KMS-11 (cell line): ENCODE results near the gene BRD3OS.

ENCODE experiments used
- H2AFZ ChIP-seq: fragments of 200-600 bp; sonication (generic); 2 replicates; pipeline ENCODE4 v1.6.1; 2016; ENCODE audit warnings: antibody characterized with exemption, mixed run types, low read depth
- H3K27ac ChIP-seq: fragments of 200-600 bp; sonication (generic); 2 replicates; pipeline ENCODE4 v1.6.1; 2016; ENCODE audit warnings: mild to moderate bottlenecking, mixed run types
- H3K27me3 ChIP-seq: fragments of 200-600 bp; sonication (generic); 2 replicates; pipeline ENCODE4 v1.6.1; 2017; ENCODE audit warnings: mild to moderate bottlenecking, low read depth, mixed run types, moderate library complexity; ENCODE audit not compliant: insufficient read depth
- H3K36me3 ChIP-seq: fragments of 200-600 bp; sonication (generic); 2 replicates; pipeline ENCODE4 v1.6.1; 2017; ENCODE audit warnings: mild to moderate bottlenecking, mixed run types; ENCODE audit not compliant: insufficient read depth
- H3K4me1 ChIP-seq: fragments of 200-600 bp; sonication (generic); 2 replicates; pipeline ENCODE4 v1.6.1; 2016; ENCODE audit warnings: mild to moderate bottlenecking, low read depth, mixed run types; ENCODE audit not compliant: poor library complexity, severe bottlenecking
- H3K4me2 ChIP-seq: fragments of 200-600 bp; sonication (generic); 2 replicates; pipeline ENCODE4 v1.7.0; 2016; ENCODE audit warnings: mild to moderate bottlenecking, mixed run types
- H3K4me3 ChIP-seq: fragments of 200-600 bp; sonication (generic); IDR thresholded peaks from 2 replicates; pipeline ENCODE4 v1.6.1; 2017; ENCODE audit warnings: low read depth, low read length, mixed read lengths; ENCODE audit not compliant: insufficient read depth
- H3K79me2 ChIP-seq: fragments of 200-600 bp; sonication (generic); 2 replicates; pipeline ENCODE4 v1.6.1; 2016; ENCODE audit warnings: low read depth, mixed run types; ENCODE audit not compliant: insufficient read depth
- H3K9ac ChIP-seq: fragments of 200-600 bp; sonication (generic); 2 replicates; pipeline ENCODE4 v1.6.1; 2016; ENCODE audit warnings: mild to moderate bottlenecking, mixed run types
- H4K20me1 ChIP-seq: fragments of 200-600 bp; sonication (generic); 2 replicates; pipeline ENCODE4 v1.6.1; 2016; ENCODE audit warnings: mild to moderate bottlenecking, mixed run types; ENCODE audit not compliant: insufficient read depth
- CTCF ChIP-seq: fragments of 200-600 bp; sonication (generic); conservative IDR thresholded peaks from 2 replicates; pipeline ENCODE4 v1.6.1; 2017; ENCODE audit warnings: low read depth, mild to moderate bottlenecking, antibody characterized with exemption, low read length, moderate library complexity, mixed read lengths

Gene BRD3OS

GRCh38 chr9:133977421-133978201 lies 47.7 kb upstream of the BRD3OS start:
- H3K4me1 ChIP-seq: no peaks in the 10 kb centered on the region
- no peaks in the 10 kb centered on the region for H3K36me3 ChIP-seq
- TF ChIP-seq CTCF: no peak
- H4K20me1 ChIP-seq: no peaks in the 10 kb centered on the region
- no peaks in the 10 kb centered on the region for H3K27me3 ChIP-seq
- H3K9ac ChIP-seq: no peak overlapping the region
- no peak overlapping the region for H2AFZ ChIP-seq
- no peak overlapping the region for H3K4me3 ChIP-seq
- no peak overlapping the region for H3K27ac ChIP-seq
- H3K79me2 ChIP-seq: no peaks in the 10 kb centered on the region
- H3K4me2 ChIP-seq: no peak overlapping the region

DNA sequence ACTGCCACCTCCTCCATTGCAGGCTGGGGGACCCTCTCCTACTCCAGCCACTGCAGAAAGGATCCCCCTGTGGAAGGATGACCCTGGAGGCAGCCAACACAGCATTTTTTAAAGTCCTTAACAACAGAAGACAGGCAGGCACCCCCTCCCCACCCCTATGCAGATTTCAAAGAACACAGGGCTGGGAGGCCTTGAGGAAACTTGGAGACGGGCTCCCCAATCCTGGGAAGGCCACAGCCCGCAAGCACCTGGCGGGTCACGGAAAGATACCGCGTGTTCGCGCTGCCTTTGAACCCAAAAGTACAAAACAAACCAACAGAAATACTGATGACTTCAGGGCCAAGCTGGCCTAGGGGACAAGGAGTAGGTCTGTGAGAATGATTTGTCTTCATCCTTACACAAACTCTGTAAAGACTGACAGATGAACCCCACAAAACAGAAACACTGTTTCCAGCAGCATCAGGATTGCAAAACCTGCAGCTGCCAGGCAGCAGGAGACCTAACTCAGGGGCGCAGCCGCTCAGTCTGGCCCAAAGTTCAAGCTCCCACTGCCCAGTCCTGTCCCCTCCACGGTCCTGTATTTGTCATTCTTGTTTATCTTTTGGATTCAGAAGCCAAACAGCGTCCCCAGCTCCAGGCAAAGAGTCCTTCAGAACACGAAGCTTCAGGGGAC lies 46.9 kb upstream of the BRD3OS start:
- Histone ChIP-seq H3K4me1 (no peaks in the 10 kb centered on the region), H3K4me2 (no peak overlapping the region), H3K27me3 (no peaks in the 10 kb centered on the region), H3K36me3 (no peaks in the 10 kb centered on the region), H3K79me2 (no peaks in the 10 kb centered on the region), H3K9ac (no peak overlapping the region), H3K27ac (no peak overlapping the region), H3K4me3 (no peak overlapping the region), H4K20me1 (no peaks in the 10 kb centered on the region), H2AFZ (no peak overlapping the region)
- no peak for TF ChIP-seq CTCF

- no peaks in the 10 kb centered on the region for H3K27me3 ChIP-seq
- H3K9ac ChIP-seq: no peak overlapping the region
- no peaks in the 10 kb centered on the region for H3K4me1 ChIP-seq
- no peaks in the 10 kb centered on the region for H3K79me2 ChIP-seq
- H3K4me2 ChIP-seq: no peak overlapping the region
- H3K4me3 ChIP-seq: no peak overlapping the region
- TF ChIP-seq CTCF: no peak
- no peak overlapping the region for H3K27ac ChIP-seq
- no peaks in the 10 kb centered on the region for H4K20me1 ChIP-seq
- H2AFZ ChIP-seq: no peak overlapping the region
- no peaks in the 10 kb centered on the region for H3K36me3 ChIP-seq
Observed at GRCh38 chr9:133978899-133979272, 46.4 kb upstream of the BRD3OS start.

DNA sequence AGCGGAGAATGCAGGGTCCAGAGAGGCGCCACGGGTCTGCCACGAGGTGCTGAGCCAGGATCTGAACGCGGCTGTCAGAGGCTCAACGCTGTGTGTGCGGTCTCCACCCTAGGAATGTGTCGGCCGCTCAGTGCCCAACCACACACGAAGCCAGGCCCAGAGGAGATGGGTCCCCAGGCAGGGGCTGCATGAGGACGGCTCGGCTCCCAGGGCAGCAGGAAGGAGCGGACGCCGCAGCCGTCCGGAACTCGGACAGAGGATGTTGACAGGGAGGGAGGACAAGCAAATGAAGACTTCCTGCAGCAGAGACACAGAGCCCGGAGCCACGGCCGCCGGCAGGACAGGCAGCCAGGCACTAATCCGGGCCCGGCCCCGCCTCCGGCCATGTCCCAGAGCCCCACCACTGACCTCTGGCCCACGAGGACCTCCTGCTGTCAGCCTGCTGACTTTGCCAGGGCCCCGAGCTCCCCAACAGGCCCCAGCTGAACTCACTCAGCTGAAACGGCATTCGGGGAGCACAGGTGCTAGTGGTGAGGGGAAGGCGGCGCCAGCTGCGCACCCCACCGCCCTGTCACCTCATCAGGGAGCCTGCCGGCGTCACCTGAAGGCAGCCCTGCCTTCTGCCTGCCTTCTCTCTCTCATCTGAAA lies 45.9 kb upstream of the BRD3OS start:
- no peaks in the 10 kb centered on the region for H4K20me1 ChIP-seq
- no peak overlapping the region for H2AFZ ChIP-seq
- no peak for TF ChIP-seq CTCF
- H3K27me3 ChIP-seq: no peaks in the 10 kb centered on the region
- H3K27ac ChIP-seq: no peak overlapping the region
- H3K4me1 ChIP-seq: no peaks in the 10 kb centered on the region
- H3K4me3 ChIP-seq: no peak overlapping the region
- no peaks in the 10 kb centered on the region for H3K36me3 ChIP-seq
- no peak overlapping the region for H3K4me2 ChIP-seq
- H3K9ac ChIP-seq: no peak overlapping the region
- no peaks in the 10 kb centered on the region for H3K79me2 ChIP-seq
